ENCODE results near the gene FGD3. TPM values are rescaled to one million over a fixed set of nuclear protein-coding genes. Genes with fewer than 3 reads are reported as not detected.

Gene FGD3
- total RNA-seq, 4 donors from 2014 or later = 0.29 to 4.9 (median 2.9) TPM

DNA sequence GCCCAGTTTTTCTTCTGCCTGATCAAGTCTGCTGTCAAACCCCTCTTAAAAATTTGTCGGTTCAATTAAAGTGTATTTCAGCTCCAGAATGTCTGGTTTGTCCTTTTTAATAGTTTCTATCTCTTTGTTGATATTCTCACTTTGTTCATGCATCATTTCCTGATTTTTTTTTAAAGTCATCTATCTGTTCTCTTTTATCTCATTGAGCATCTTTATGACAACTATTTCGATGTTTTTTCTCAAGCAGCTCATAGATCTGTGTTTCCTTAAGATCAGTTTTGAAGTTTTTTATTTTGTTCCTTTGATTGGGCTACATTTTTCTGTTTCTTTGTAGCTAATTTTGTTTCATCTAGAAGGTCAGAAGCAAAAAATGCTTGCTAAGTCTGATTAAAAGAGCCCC is 53.7 kb downstream of the FGD3 start:
- Histone ChIP-seq H3K27me3 (no peaks in the 10 kb centered on the region), H3K4me1 (no peaks in the 10 kb centered on the region), H3K4me3 (no peak overlapping the region), H3K36me3 (no peaks in the 10 kb centered on the region), H3K9me3 (no peaks in the 10 kb centered on the region), H3K27ac (no peak overlapping the region)
- no peak for DNase-seq
- intact Hi-C loops (cut with DNase I; ENCODE audit: low total_unique reads) = no loop called here
- TF ChIP-seq, protein P1, sequence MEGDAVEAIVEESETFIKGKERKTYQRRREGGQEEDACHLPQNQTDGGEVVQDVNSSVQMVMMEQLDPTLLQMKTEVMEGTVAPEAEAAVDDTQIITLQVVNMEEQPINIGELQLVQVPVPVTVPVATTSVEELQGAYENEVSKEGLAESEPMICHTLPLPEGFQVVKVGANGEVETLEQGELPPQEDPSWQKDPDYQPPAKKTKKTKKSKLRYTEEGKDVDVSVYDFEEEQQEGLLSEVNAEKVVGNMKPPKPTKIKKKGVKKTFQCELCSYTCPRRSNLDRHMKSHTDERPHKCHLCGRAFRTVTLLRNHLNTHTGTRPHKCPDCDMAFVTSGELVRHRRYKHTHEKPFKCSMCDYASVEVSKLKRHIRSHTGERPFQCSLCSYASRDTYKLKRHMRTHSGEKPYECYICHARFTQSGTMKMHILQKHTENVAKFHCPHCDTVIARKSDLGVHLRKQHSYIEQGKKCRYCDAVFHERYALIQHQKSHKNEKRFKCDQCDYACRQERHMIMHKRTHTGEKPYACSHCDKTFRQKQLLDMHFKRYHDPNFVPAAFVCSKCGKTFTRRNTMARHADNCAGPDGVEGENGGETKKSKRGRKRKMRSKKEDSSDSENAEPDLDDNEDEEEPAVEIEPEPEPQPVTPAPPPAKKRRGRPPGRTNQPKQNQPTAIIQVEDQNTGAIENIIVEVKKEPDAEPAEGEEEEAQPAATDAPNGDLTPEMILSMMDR (IDR thresholded peaks at IDR 0.05) = no peak
- no peak for TF ChIP-seq POLR2A (IDR thresholded peaks at IDR 0.05)

DNA sequence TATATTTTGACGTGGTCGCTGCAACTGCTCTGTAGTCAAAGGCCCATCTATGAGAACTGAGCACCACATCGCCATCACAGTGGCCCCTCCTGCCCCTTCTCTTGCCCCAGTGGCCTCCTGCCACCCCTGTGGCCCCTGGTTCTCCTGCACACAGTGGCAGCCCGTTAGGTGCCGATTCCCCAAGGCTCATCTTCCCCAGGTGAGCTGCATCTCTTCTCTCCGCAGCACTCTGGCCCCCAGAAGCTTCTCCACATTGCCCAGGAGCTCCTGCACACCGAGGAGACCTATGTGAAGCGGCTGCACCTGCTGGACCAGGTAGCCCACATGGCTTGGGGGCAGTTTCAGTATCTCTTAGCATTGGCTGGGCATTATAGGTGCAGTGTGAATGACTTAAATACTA is 55.4 kb downstream of the FGD3 start:
- H3K36me3 ChIP-seq = no peaks in the 10 kb centered on the region
- intact Hi-C loops (cut with DNase I; ENCODE audit: low total_unique reads) = no loop called here
- no peaks in the 10 kb centered on the region for H3K9me3 ChIP-seq
- H3K4me1 ChIP-seq = no peaks in the 10 kb centered on the region
- no peak overlapping the region for H3K27ac ChIP-seq
- TF ChIP-seq POLR2A (IDR thresholded peaks at IDR 0.05) = no peak
- TF ChIP-seq, protein P1 (IDR thresholded peaks at IDR 0.05) = no peak
- no peak for DNase-seq
- no peak overlapping the region for H3K4me3 ChIP-seq
- H3K27me3 ChIP-seq = no peaks in the 10 kb centered on the region

DNA sequence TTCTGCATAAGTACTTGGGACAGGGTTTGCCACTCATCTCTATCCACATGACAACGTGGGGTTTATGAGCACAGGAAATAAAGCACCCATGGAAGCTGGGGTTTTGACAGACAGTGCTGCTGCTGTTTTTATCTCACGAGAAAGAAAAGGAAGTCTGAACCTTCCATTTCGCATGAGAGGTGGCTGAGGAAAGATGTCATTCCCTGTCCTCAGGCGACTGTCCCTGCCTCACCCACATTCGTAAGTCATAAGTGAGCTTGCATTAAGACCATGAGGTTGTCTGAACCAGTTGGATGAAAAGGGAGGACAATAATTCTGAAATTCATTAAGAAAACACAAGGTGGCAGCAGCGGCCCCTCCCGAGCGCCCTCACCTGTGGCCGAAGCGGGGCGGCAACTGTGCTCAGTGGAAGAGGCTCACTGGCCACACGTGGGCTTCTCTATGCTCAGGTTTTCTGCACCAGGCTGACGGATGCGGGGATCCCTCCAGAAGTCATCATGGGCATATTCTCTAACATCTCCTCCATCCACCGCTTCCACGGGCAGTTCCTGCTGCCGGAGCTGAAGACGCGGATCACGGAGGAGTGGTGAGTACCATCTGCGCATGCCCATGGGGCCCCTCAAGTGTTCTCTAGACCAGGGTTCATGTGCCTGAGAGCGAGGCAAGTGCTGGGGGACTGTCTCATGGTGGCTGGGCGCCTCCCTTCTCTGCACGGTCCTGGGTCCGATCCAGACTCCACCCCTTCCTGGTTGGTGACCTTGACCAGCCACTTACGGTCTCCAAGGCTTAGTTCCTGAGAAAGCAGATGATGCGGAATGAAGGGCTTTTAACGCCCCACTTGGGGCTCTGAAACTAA is 56.5 kb downstream of the FGD3 start:
- no peaks in the 10 kb centered on the region for H3K36me3 ChIP-seq
- TF ChIP-seq POLR2A (IDR thresholded peaks at IDR 0.05) = no peak
- TF ChIP-seq, protein P1 (IDR thresholded peaks at IDR 0.05) = peak; percentile 71 to 75 (median 73)
- intact Hi-C loops (cut with DNase I; ENCODE audit: low total_unique reads) = no loop called here
- H3K4me1 ChIP-seq = no peaks in the 10 kb centered on the region
- DNase-seq = peak; percentile 57 to 59
- H3K4me3 ChIP-seq = no peak overlapping the region
- H3K9me3 ChIP-seq = no peaks in the 10 kb centered on the region
- no peak overlapping the region for H3K27ac ChIP-seq
- no peaks in the 10 kb centered on the region for H3K27me3 ChIP-seq

DNA sequence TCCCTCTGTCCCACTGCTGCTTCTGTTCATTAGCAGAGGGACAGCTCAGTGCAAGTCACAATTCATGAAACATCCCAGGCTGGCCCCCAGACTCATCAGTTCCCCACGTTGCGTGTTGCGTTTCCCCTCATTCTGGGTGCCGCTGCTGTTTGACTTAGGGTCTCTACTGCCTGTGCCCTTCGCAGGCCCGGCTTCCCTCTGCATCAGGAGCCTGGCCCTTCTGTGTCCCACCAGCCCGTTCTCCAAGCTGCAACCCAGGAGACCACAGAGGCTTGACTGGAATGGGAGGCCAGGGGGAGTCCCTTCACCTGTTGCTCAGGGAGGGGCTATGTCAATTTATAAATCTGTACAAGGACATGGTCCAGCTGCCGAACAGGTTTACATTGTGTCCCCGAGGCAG is 57.2 kb downstream of the FGD3 start:
- Histone ChIP-seq H3K36me3 (no peaks in the 10 kb centered on the region), H3K4me1 (no peaks in the 10 kb centered on the region), H3K9me3 (no peaks in the 10 kb centered on the region), H3K27ac (no peak overlapping the region), H3K27me3 (no peaks in the 10 kb centered on the region), H3K4me3 (no peak overlapping the region)
- TF ChIP-seq POLR2A (IDR thresholded peaks at IDR 0.05) = no peak
- TF ChIP-seq, protein P1 (IDR thresholded peaks at IDR 0.05) = no peak
- intact Hi-C loops (cut with DNase I; ENCODE audit: low total_unique reads) = no loop called here
- no peak for DNase-seq

DNA sequence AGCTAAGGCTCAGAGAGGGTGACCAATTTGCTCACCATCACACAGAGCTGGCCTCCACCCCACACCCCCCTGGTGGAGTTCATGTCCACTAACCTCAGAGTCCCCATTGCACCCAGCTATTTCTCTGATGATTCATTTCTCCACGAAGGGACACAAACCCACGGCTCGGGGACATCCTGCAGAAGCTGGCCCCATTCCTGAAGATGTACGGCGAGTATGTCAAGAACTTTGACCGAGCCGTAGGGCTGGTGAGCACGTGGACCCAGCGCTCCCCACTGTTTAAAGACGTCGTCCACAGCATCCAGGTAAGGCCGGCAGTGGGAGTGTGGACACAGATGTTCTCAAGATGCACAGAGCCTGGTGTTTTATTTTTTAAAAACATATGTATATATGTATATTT is 58.6 kb downstream of the FGD3 start:
- Histone ChIP-seq H3K36me3 (no peaks in the 10 kb centered on the region), H3K4me1 (no peaks in the 10 kb centered on the region), H3K27me3 (no peaks in the 10 kb centered on the region), H3K27ac (no peak overlapping the region), H3K9me3 (no peaks in the 10 kb centered on the region), H3K4me3 (no peak overlapping the region)
- intact Hi-C loops (cut with DNase I; ENCODE audit: low total_unique reads) = no loop called here
- DNase-seq = no peak
- TF ChIP-seq, protein P1 (IDR thresholded peaks at IDR 0.05) = no peak
- no peak for TF ChIP-seq POLR2A (IDR thresholded peaks at IDR 0.05)
